Gastroesophageal sphincter (tissue), 4 donors: ENCODE data around the gene ZBTB4. TPM values are rescaled to one million over a fixed set of nuclear protein-coding genes. Genes with fewer than 3 reads are reported as not detected.

Experiments
- ATAC-seq: fragments of 150-250 bp; one replicate; pipeline ENCODE4 v1.9.1; 2016; ENCODE audit warnings: mild to moderate bottlenecking, moderate library complexity
- H3K27ac ChIP-seq, 4 donors: fragments of 200-600 bp; sonication (generic) in 3 of 4; 1 replicate in 3 of 4; 2 replicates in 1 of 4; pipeline ENCODE4 v1.5.1; 2016 to 2019
- H3K27me3 ChIP-seq: fragments of 200-600 bp; sonication (generic); one replicate; pipeline ENCODE4 v1.5.1; 2019
- H3K36me3 ChIP-seq, 2 donors: fragments of 200-600 bp; sonication (generic); one replicate each; pipeline ENCODE4 v1.5.1; 2019; ENCODE audit warnings: control low read depth in 1 of 2
- H3K4me1 ChIP-seq, 3 donors: fragments of 200-600 bp; sonication (generic); 1 replicate in 2 of 3; 2 replicates in 1 of 3; pipeline ENCODE4 v1.5.1; 2016 to 2019; ENCODE audit warnings: control low read depth in 2 of 3
- H3K4me3 ChIP-seq, 2 donors: fragments of 200-600 bp; sonication (generic); one replicate each; pipeline ENCODE4 v1.5.1; 2019; ENCODE audit warnings: mild to moderate bottlenecking in 1 of 2, moderate library complexity in 1 of 2
- H3K9me3 ChIP-seq, 3 donors: fragments of 200-600 bp; sonication (generic); one replicate each; pipeline ENCODE4 v1.5.1; 2017 to 2019; ENCODE audit warnings: control low read depth in 2 of 3
- CTCF ChIP-seq, 4 experiments: fragments of 200-600 bp in 2 of 4; fragments of 450-650 bp in 2 of 4; sonication (generic) in 1 of 4; IDR thresholded peaks; one replicate each; pipeline ENCODE4 v1.5.1; 2017 to 2019; ENCODE audit warnings: antibody characterized with exemption in 4 of 4, mild to moderate bottlenecking in 2 of 4, moderate library complexity in 2 of 4
- EP300 ChIP-seq: sonication (generic); formaldehyde crosslinking; IDR thresholded peaks from one replicate; pipeline ENCODE4 v1.6.1; 2017; ENCODE audit warnings: antibody characterized with exemption, mild to moderate bottlenecking
- POLR2A ChIP-seq, 2 donors: fragments of 450-650 bp; IDR thresholded peaks; one replicate each; pipeline ENCODE4 v1.6.1; 2017; ENCODE audit warnings: antibody characterized with exemption in 2 of 2, mild to moderate bottlenecking in 2 of 2, moderate library complexity in 1 of 2
- POLR2AphosphoS5 ChIP-seq: sonication (generic); formaldehyde crosslinking; IDR thresholded peaks from one replicate; pipeline ENCODE4 v1.6.1; 2017; ENCODE audit warnings: antibody characterized with exemption
- WGBS, 2 donors: methylation state at CpG; one replicate each; pipeline ENCODE4 v1.1.5; 2018; ENCODE audit warnings: low coverage in 1 of 2; 5-methylcytosine and 5-hydroxymethylcytosine counted together
- total RNA-seq, 4 donors: library from RNA; depleted of rRNA; stranded (reverse); fragments of >200 nt; gene quantifications; one replicate each; pipeline ENCODE4 v1.1.0, GENCODE V29; 2016

The ZBTB4 gene
- total RNA-seq, 4 donors from 2014 or later = 68.4 to 115 (median 80.2) TPM

- Histone ChIP-seq H3K4me3 (peak overlapping the region in 1 of 2 donors; percentile 47), H3K4me1 (peaks cover 5 to 68% (median 41%) of the 10 kb centered on the region in 3 donors), H3K9me3 (no peaks in the 10 kb centered on the region), H3K27me3 (peaks cover 95% of the 10 kb centered on the region), H3K27ac (no peak overlapping the region), H3K36me3 (no peaks in the 10 kb centered on the region)
- 0% methylated on average over 8 to 9 of the region's 46 CpGs for WGBS, 2 donors
- no peak for TF ChIP-seq POLR2AphosphoS5
- no peak for TF ChIP-seq CTCF (IDR thresholded peaks at IDR 0.05)
- TF ChIP-seq EP300 = no peak
- no peak for TF ChIP-seq POLR2A (IDR thresholded peaks at IDR 0.05)
- no peak for ATAC-seq
These were observed 39.2 kb downstream of the ZBTB4 start for GRCh38 chr17:7440113-7440833.

DNA sequence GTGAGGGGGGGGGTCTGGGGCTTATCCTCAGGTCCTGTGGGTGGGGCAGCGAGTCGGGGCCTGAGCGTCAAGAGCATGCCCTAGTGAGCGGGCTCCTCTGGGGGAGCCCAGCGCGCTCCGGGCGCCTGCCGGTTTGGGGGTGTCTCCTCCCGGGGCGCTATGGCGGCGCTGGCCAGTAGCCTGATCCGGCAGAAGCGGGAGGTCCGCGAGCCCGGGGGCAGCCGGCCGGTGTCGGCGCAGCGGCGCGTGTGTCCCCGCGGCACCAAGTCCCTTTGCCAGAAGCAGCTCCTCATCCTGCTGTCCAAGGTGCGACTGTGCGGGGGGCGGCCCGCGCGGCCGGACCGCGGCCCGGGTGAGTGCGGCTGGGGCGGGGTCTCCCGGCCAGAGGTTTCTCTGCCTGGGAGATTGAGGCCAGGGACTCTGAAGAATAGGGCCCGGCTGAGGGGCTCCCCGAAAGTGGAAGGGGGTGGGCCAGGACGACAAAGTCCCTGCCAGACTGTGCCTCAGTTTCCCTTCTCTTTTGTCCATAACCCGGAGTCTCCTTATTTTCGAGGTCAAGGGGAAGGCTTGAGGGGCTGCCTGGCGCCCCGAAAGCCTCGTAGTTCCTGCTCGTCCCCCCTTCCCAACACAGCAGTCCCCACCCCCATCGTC, 39.8 kb downstream of the ZBTB4 start, which contains the start of gene FGF11:
Gene FGF11, plus strand, starts transcription at position 51 of the 651 bp plus-strand sequence. Its CDS starts 109 bp downstream, at position 160.
- Histone ChIP-seq H3K36me3 (no peaks in the 10 kb centered on the region), H3K4me3 (peak within 1 kb of the TSS in 1 of 2 donors; percentile 49), H3K27ac (peak within 1 kb of the TSS in 2 of 4 donors; percentile 1 to 49), H3K9me3 (no peaks in the 10 kb centered on the region), H3K27me3 (peaks cover 93% of the 10 kb centered on the region), H3K4me1 (peaks cover 5 to 68% (median 36%) of the 10 kb centered on the region in 3 donors)
- no peak for ATAC-seq
- no peak for TF ChIP-seq EP300
- TF ChIP-seq CTCF (IDR thresholded peaks at IDR 0.05) = no peak
- TF ChIP-seq POLR2A (IDR thresholded peaks at IDR 0.05) = no peak
- no peak for TF ChIP-seq POLR2AphosphoS5
- WGBS, 2 donors = 0 to 3% methylated on average over 9 to 10 of the region's 50 CpGs

GRCh38 chr17:7438656-7439460, 40.6 kb downstream of the ZBTB4 start:
- no peak for TF ChIP-seq POLR2A (IDR thresholded peaks at IDR 0.05)
- no peak for TF ChIP-seq POLR2AphosphoS5
- TF ChIP-seq CTCF (IDR thresholded peaks at IDR 0.05) = no peak
- H3K4me3 ChIP-seq = peak overlapping the region in 1 of 2 donors; percentile 49
- WGBS, 2 donors = 51 to 53% methylated on average over 8 to 11 of the region's 11 CpGs
- no peak overlapping the region for H3K27ac ChIP-seq
- no peak for ATAC-seq
- H3K36me3 ChIP-seq = no peaks in the 10 kb centered on the region
- H3K27me3 ChIP-seq = peaks cover 93% of the 10 kb centered on the region
- no peaks in the 10 kb centered on the region for H3K9me3 ChIP-seq
- H3K4me1 ChIP-seq = peaks cover 5 to 68% (median 36%) of the 10 kb centered on the region in 3 donors

DNA sequence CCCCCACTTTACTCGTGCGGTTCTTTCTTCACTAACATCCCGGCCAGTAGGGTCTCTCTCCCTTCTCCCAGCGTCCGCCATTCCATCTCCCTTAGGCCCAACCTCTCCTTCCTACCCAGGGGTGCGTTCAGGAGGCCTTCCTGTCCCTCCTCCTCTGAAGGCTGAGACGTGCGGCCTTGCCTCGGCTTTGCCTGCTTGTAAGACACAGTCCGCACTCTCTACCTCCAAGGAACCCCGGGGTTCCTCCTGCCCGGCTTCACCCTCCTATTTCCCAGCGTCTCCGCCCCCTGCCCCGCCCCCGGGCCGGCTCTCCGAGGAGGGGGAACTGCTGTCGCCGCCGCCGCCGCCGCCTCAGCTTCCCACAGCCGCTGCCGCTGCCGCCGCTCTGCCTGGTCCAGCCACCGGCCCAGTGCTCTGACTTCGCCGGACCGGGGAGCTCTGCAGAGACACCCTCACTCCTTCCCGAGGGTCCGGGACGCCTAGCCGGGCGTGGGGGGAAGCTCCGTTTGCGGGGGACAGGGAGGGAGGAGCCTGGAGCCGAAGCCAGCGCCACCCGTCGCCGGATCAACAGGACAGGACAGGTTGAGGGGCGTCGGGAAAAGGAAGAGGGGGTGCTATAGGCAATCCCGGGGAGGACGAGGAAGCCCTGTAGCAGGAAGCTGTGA, 41.3 kb downstream of the ZBTB4 start:
- TF ChIP-seq EP300 (no peak), POLR2A (IDR thresholded peaks at IDR 0.05) (no peak), CTCF (IDR thresholded peaks at IDR 0.05) (no peak), POLR2AphosphoS5 (no peak)
- Histone ChIP-seq H3K9me3 (no peaks in the 10 kb centered on the region), H3K4me1 (peaks cover 5 to 68% (median 36%) of the 10 kb centered on the region in 3 donors), H3K4me3 (peak overlapping the region in 1 of 2 donors; percentile 49), H3K36me3 (no peaks in the 10 kb centered on the region), H3K27me3 (peaks cover 94% of the 10 kb centered on the region), H3K27ac (peak overlapping the region in 2 of 4 donors; percentile 1 to 49)
- WGBS, 2 donors = 19 to 30% methylated on average over 18 to 20 of the region's 48 CpGs
- ATAC-seq = no peak
